HepG2 (cell line): ENCODE results near the gene YIPF7.

Source experiments
- NFRKB ChIP-seq: fragments of 450-650 bp; IDR thresholded peaks from 2 replicates; pipeline ENCODE4 v1.6.1; 2017
- POLR2A ChIP-seq, 2 experiments: IDR thresholded peaks; 2 replicates each; pipeline ENCODE4 v1.6.1; 2011; ENCODE audit warnings: low read depth in 2 of 2, low read length in 2 of 2, mild to moderate bottlenecking in 1 of 2, moderate library complexity in 1 of 2; ENCODE audit not compliant: insufficient read depth in 1 of 2
- TCF7L2 ChIP-seq: IDR thresholded peaks from 2 replicates; pipeline ENCODE4 v1.6.1; 2011; ENCODE audit warnings: mild to moderate bottlenecking, low read depth, low read length, moderate library complexity

DNA sequence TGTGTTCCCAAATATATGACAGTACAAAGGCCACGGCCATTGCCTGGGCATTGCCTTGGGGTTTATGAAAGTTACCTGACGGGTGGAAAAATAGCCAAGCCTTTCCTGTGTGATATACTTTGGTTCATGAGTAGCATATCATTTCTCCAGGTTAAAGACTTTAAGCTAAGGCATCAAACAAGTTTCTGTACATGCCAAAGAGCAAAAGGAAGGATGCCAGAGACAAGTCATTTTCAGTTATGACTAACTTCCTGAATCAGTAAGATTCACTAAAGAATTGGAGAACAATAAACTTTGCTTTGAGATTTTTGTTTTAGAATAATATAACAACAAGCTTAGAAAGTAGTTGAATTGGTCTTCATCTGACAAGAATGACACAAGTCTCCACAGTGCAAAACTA lies 17.1 kb upstream of the YIPF7 start:
- no peak for TF ChIP-seq POLR2A (IDR thresholded peaks at IDR 0.05; ENCODE audit: insufficient read depth in 1 of 2, low read depth in 2 of 2, low read length in 2 of 2)
- TF ChIP-seq TCF7L2: no peak
- no peak for TF ChIP-seq NFRKB
